H9 (cell line): Measurements from ENCODE around the gene NINL. TPM values are rescaled to one million over a fixed set of nuclear protein-coding genes. Genes with fewer than 3 reads are reported as not detected.

Experiments
- DNase-seq: peaks from one replicate; pipeline ENCODE4 v3.0.0-alpha.2; 2017
- H2AFZ ChIP-seq: one replicate; pipeline ENCODE4 v1.6.1; 2013; ENCODE audit warnings: mild to moderate bottlenecking, low read length, control low read depth, moderate library complexity
- H2AK5ac ChIP-seq: 2 replicates; pipeline ENCODE4 v1.6.1; 2013; ENCODE audit warnings: low read length, control low read depth, mixed read lengths; ENCODE audit not compliant: insufficient read length
- H2BK120ac ChIP-seq: one replicate; pipeline ENCODE4 v1.6.1; 2013; ENCODE audit warnings: low read depth, mild to moderate bottlenecking, low read length, control low read depth, inconsistent platforms; ENCODE audit not compliant: poor library complexity, severe bottlenecking
- H2BK12ac ChIP-seq: 2 replicates; pipeline ENCODE4 v1.6.1; 2013; ENCODE audit warnings: low read length, control low read depth, mixed read lengths, low read depth; ENCODE audit not compliant: insufficient read length
- H2BK15ac ChIP-seq: 2 replicates; pipeline ENCODE4 v1.6.1; 2013; ENCODE audit warnings: low read depth, low read length, control low read depth
- H2BK20ac ChIP-seq: one replicate; pipeline ENCODE4 v1.6.1; 2013; ENCODE audit warnings: low read depth, mild to moderate bottlenecking, low read length, control low read depth, inconsistent platforms; ENCODE audit not compliant: poor library complexity, severe bottlenecking
- H2BK5ac ChIP-seq: 2 replicates; pipeline ENCODE4 v1.6.1; 2013; ENCODE audit warnings: low read length, control low read depth, mixed read lengths; ENCODE audit not compliant: insufficient read length
- H3K14ac ChIP-seq: 2 replicates; pipeline ENCODE4 v1.6.1; 2013; ENCODE audit warnings: low read length, control low read depth; ENCODE audit not compliant: insufficient read depth
- H3K18ac ChIP-seq: 2 replicates; pipeline ENCODE4 v1.6.1; 2013; ENCODE audit warnings: low read depth, mild to moderate bottlenecking, mixed read lengths, low read length, control low read depth; ENCODE audit not compliant: insufficient read length
- H3K23ac ChIP-seq: 2 replicates; pipeline ENCODE4 v1.6.1; 2013; ENCODE audit warnings: low read length, control low read depth, mixed read lengths, low read depth; ENCODE audit not compliant: insufficient read length
- H3K23me2 ChIP-seq: 2 replicates; pipeline ENCODE4 v1.6.1; 2013; ENCODE audit warnings: low read depth, mild to moderate bottlenecking, mixed read lengths, low read length, control low read depth; ENCODE audit not compliant: insufficient read length, poor library complexity, severe bottlenecking
- H3K27ac ChIP-seq: 2 replicates; pipeline ENCODE4 v1.5.1; 2013; ENCODE audit warnings: low read length, control low read depth, mixed read lengths, low read depth; ENCODE audit not compliant: insufficient read length
- H3K27me3 ChIP-seq: 2 replicates; pipeline ENCODE4 v1.6.1; 2013; ENCODE audit warnings: low read length, control low read depth, inconsistent platforms; ENCODE audit not compliant: insufficient read depth
- H3K4ac ChIP-seq: 2 replicates; pipeline ENCODE4 v1.6.1; 2013; ENCODE audit warnings: low read depth, mild to moderate bottlenecking, control low read depth, inconsistent platforms, low read length, moderate library complexity
- H3K4me1 ChIP-seq: 2 replicates; pipeline ENCODE4 v1.6.1; 2013; ENCODE audit warnings: low read length, control low read depth, inconsistent platforms; ENCODE audit not compliant: insufficient read depth
- H3K4me2 ChIP-seq: 2 replicates; pipeline ENCODE4 v1.6.1; 2013; ENCODE audit warnings: low read length, control low read depth, mixed read lengths; ENCODE audit not compliant: insufficient read length, insufficient read depth
- H3K56ac ChIP-seq: 2 replicates; pipeline ENCODE4 v1.6.1; 2013; ENCODE audit warnings: low read depth, mild to moderate bottlenecking, mixed read lengths, low read length, control low read depth; ENCODE audit not compliant: insufficient read length
- H3K79me1 ChIP-seq: 2 replicates; pipeline ENCODE4 v1.6.1; 2013; ENCODE audit warnings: low read depth, mild to moderate bottlenecking, moderate library complexity, low read length, control low read depth, inconsistent platforms; ENCODE audit not compliant: insufficient read depth, poor library complexity, severe bottlenecking
- H3K79me2 ChIP-seq: 2 replicates; pipeline ENCODE4 v1.6.1; 2013; ENCODE audit warnings: low read length, control low read depth, inconsistent platforms; ENCODE audit not compliant: insufficient read depth
- H3K9ac ChIP-seq: 2 replicates; pipeline ENCODE4 v1.6.1; 2013; ENCODE audit warnings: low read length, control low read depth, mixed read lengths; ENCODE audit not compliant: insufficient read length; ENCODE audit errors: extremely low read depth
- H3K9me3 ChIP-seq: one replicate; pipeline ENCODE4 v1.6.1; 2013; ENCODE audit warnings: low read depth, low read length, inconsistent platforms; ENCODE audit not compliant: control insufficient read depth
- H3T11ph ChIP-seq: one replicate; pipeline ENCODE4 v1.6.1; 2013; ENCODE audit warnings: mild to moderate bottlenecking, low read length, control low read depth, inconsistent platforms
- H4K20me1 ChIP-seq: one replicate; pipeline ENCODE4 v1.6.1; 2013; ENCODE audit not compliant: control insufficient read depth, insufficient read length, insufficient read depth
- H4K5ac ChIP-seq: 2 replicates; pipeline ENCODE4 v1.6.1; 2013; ENCODE audit warnings: low read depth, mild to moderate bottlenecking, mixed read lengths, low read length, control low read depth; ENCODE audit not compliant: insufficient read length
- H4K8ac ChIP-seq: replicated peaks from 2 replicates; pipeline ENCODE4 v1.6.1; 2013; ENCODE audit warnings: low read length, control low read depth, mixed read lengths, low read depth; ENCODE audit not compliant: insufficient read length
- H4K91ac ChIP-seq: 2 replicates; pipeline ENCODE4 v1.6.1; 2013; ENCODE audit warnings: low read depth, mild to moderate bottlenecking, moderate library complexity, mixed read lengths, low read length, control low read depth; ENCODE audit not compliant: insufficient read length
- H3K27ac Mint-ChIP-seq, 3 experiments: 2 replicates in 2 of 3; 3 replicates in 1 of 3; pipeline ENCODE4 v1.8.0; 2020 to 2021; ENCODE audit warnings: mixed read lengths in 3 of 3, mild to moderate bottlenecking in 1 of 3, moderate library complexity in 1 of 3
- H3K27me3 Mint-ChIP-seq: 2 replicates; pipeline ENCODE4 v1.8.0; 2021; ENCODE audit warnings: low read depth, mild to moderate bottlenecking, moderate library complexity, mixed read lengths
- H3K36me3 Mint-ChIP-seq, 3 experiments: 2 replicates in 2 of 3; 3 replicates in 1 of 3; pipeline ENCODE4 v1.8.0; 2020 to 2021; ENCODE audit warnings: low read depth in 3 of 3, mixed read lengths in 3 of 3; ENCODE audit not compliant: insufficient read depth in 1 of 3
- H3K4me1 Mint-ChIP-seq, 2 experiments: 2 replicates each; pipeline ENCODE4 v1.8.0; 2020; ENCODE audit warnings: mixed read lengths in 2 of 2
- H3K4me3 Mint-ChIP-seq, 2 experiments: 2 replicates in 1 of 2; 3 replicates in 1 of 2; pipeline ENCODE4 v1.8.0; 2020 to 2021; ENCODE audit warnings: mild to moderate bottlenecking in 2 of 2, mixed read lengths in 2 of 2, moderate library complexity in 1 of 2
- H3K9me3 Mint-ChIP-seq, 2 experiments: 2 replicates in 1 of 2; 3 replicates in 1 of 2; pipeline ENCODE4 v1.8.0; 2020; ENCODE audit warnings: mild to moderate bottlenecking in 2 of 2, mixed read lengths in 2 of 2, moderate library complexity in 1 of 2
- CTCF ChIP-seq: fragments of 200-600 bp; sonication (generic); conservative IDR thresholded peaks from 3 replicates; pipeline ENCODE4 v1.8.0; 2021; ENCODE audit warnings: antibody characterized with exemption, mild to moderate bottlenecking
- WGBS: extraction: QIAGEN DNeasy Blood & Tissue Kit; methylation state at CpG from one replicate; pipeline ENCODE4 v1.1.7; 2013; ENCODE audit warnings: missing lambda C conversion rate, low lambda C conversion rate, mixed read lengths; ENCODE audit not compliant: insufficient read length; ENCODE audit errors: extremely low coverage; 5-methylcytosine and 5-hydroxymethylcytosine counted together
- total RNA-seq: library from RNA; stranded (reverse); gene quantifications from 2 replicates; pipeline ENCODE4 v1.2.1, GENCODE V29; 2021

Gene NINL
- total RNA-seq, 1 experiment from 2014 or later, result 34.3 TPM

GRCh38 chr20:25437153-25437581 is 148.2 kb downstream of the NINL start:
- Histone ChIP-seq H2BK5ac (no peak overlapping the region), H2BK15ac (no peak overlapping the region), H2AFZ (no peak overlapping the region), H2BK12ac (no peak overlapping the region), H3K4ac (no peak overlapping the region), H3K23me2 (no peaks in the 10 kb centered on the region), H3K4me2 (peak overlapping the region; percentile 4), H2BK20ac (no peak overlapping the region), H4K5ac (no peak overlapping the region), H3K79me2 (peaks cover 1% of the 10 kb centered on the region; the same call in 1 of the 2 replicates), H3K14ac (peak overlapping the region; percentile 27; the same call in 1 of the 2 replicates), H4K8ac (no peak overlapping the region), H3K9me3 (no peaks in the 10 kb centered on the region), H4K91ac (no peak overlapping the region), H3K56ac (no peak overlapping the region), H3K79me1 (no peaks in the 10 kb centered on the region), H3K18ac (no peak overlapping the region), H3K27ac (no peak overlapping the region), H4K20me1 (no peaks in the 10 kb centered on the region), H3K27me3 (no peaks in the 10 kb centered on the region), H2BK120ac (no peak overlapping the region), H3K4me1 (peaks cover 3% of the 10 kb centered on the region; the same call in 1 of the 2 replicates), H3K23ac (no peak overlapping the region), H3K9ac (no peak overlapping the region), H3T11ph (no peak overlapping the region), H2AK5ac (no peak overlapping the region)
- H3K36me3 Mint-ChIP-seq, result peaks cover 29 to 67% (median 57%) of the 10 kb centered on the region in 3 experiments; a peak in 6 of 7 replicates
- H3K27ac Mint-ChIP-seq, result peak overlapping the region; percentile 65 to 93 (median 88); a peak in 5 of 7 replicates
- H3K9me3 Mint-ChIP-seq, result no peaks in the 10 kb centered on the region
- no peak for TF ChIP-seq CTCF
- peaks cover 13 to 15% of the 10 kb centered on the region in 2 experiments for H3K4me1 Mint-ChIP-seq
- H3K27me3 Mint-ChIP-seq, result no peaks in the 10 kb centered on the region; the same call in 1 of the 2 replicates
- no peak overlapping the region for H3K4me3 Mint-ChIP-seq
- no CpG with 5 or more reads among the region's 4 CpGs for WGBS
- DNase-seq, result no peak
